Upper lobe of left lung (tissue), 4 donors: ENCODE measurements around the gene TIRAP.

Experiments
- POLR2A ChIP-seq, 4 donors: fragments of 450-650 bp; IDR thresholded peaks; one replicate each; pipeline ENCODE4 v1.5.1; 2016 to 2017; ENCODE audit warnings: antibody characterized with exemption in 4 of 4, mild to moderate bottlenecking in 2 of 4
- TF ChIP-seq, protein P1 (sequence below), 6 experiments: fragments of 450-650 bp in 4 of 6; fragments of 200-600 bp in 2 of 6; sonication (generic) in 2 of 6; IDR thresholded peaks; one replicate each; pipeline ENCODE4 v1.5.1; 2016 to 2019; ENCODE audit warnings: antibody characterized with exemption in 6 of 6

DNA sequence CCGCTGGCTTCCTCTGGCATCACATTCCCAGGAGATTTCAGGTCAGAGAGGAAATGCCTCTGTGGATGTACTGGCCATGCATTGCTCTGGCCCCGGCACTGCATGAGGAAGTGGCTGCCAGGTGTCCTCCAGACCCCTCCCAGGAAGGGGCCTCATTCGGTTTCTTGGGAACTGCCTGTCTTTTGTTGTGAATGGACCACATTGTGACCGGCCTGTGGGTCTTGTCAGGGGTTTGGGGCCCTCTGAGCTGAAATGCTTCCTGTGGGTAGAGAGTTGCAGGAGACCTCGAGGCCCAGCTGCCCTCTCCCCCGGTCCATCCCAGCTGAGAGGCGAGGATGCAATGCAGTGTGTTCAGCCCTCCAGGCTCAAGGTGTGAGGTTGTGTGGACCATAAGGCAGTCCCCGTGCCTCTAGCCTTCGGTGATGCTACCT, 53.8 kb downstream of the TIRAP start:
- TF ChIP-seq, protein P1, sequence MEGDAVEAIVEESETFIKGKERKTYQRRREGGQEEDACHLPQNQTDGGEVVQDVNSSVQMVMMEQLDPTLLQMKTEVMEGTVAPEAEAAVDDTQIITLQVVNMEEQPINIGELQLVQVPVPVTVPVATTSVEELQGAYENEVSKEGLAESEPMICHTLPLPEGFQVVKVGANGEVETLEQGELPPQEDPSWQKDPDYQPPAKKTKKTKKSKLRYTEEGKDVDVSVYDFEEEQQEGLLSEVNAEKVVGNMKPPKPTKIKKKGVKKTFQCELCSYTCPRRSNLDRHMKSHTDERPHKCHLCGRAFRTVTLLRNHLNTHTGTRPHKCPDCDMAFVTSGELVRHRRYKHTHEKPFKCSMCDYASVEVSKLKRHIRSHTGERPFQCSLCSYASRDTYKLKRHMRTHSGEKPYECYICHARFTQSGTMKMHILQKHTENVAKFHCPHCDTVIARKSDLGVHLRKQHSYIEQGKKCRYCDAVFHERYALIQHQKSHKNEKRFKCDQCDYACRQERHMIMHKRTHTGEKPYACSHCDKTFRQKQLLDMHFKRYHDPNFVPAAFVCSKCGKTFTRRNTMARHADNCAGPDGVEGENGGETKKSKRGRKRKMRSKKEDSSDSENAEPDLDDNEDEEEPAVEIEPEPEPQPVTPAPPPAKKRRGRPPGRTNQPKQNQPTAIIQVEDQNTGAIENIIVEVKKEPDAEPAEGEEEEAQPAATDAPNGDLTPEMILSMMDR (IDR thresholded peaks at IDR 0.05) = no peak
- TF ChIP-seq POLR2A (IDR thresholded peaks at IDR 0.05) = no peak
